Endodermal cell (in vitro differentiated cells): ENCODE measurements around the gene HLA-DQA1. TPM values are rescaled to one million over a fixed set of nuclear protein-coding genes. Genes with fewer than 3 reads are reported as not detected.

Experiments used
- DNase-seq: peaks from one replicate; pipeline ENCODE4 v3.0.0-alpha.2; 2017
- H3K27ac ChIP-seq: 2 replicates; pipeline ENCODE4 v1.5.1; 2013; ENCODE audit warnings: mild to moderate bottlenecking, low read depth, low read length, moderate library complexity
- H3K27me3 ChIP-seq: 2 replicates; pipeline ENCODE4 v1.6.1; 2013; ENCODE audit warnings: mild to moderate bottlenecking, low read length, moderate library complexity; ENCODE audit not compliant: insufficient read depth, control insufficient read depth, poor library complexity, severe bottlenecking
- H3K36me3 ChIP-seq: 2 replicates; pipeline ENCODE4 v1.7.0; 2013; ENCODE audit warnings: mild to moderate bottlenecking, low read length, moderate library complexity; ENCODE audit not compliant: control insufficient read depth, insufficient read depth
- H3K4me1 ChIP-seq: one replicate; pipeline ENCODE4 v1.7.0; 2013; ENCODE audit warnings: low read length; ENCODE audit not compliant: control insufficient read depth, insufficient read depth
- H3K4me3 ChIP-seq: 2 replicates; pipeline ENCODE4 v1.5.1; 2013; ENCODE audit warnings: mild to moderate bottlenecking, low read length, moderate library complexity
- H3K9ac ChIP-seq: 2 replicates; pipeline ENCODE4 v1.6.1; 2013; ENCODE audit warnings: mild to moderate bottlenecking, low read length, moderate library complexity; ENCODE audit not compliant: poor library complexity, severe bottlenecking; ENCODE audit errors: extremely low read depth
- H3K9me3 ChIP-seq: 2 replicates; pipeline ENCODE4 v1.6.1; 2013; ENCODE audit warnings: mild to moderate bottlenecking, low read length, moderate library complexity; ENCODE audit not compliant: control insufficient read depth
- H3K27ac Mint-ChIP-seq: 2 replicates; pipeline ENCODE4 v1.8.0; 2020; ENCODE audit warnings: mixed read lengths
- H3K27me3 Mint-ChIP-seq: 2 replicates; pipeline ENCODE4 v1.8.0; 2021; ENCODE audit warnings: mild to moderate bottlenecking, mixed read lengths; ENCODE audit not compliant: insufficient read depth
- H3K36me3 Mint-ChIP-seq: 2 replicates; pipeline ENCODE4 v1.8.0; 2020; ENCODE audit warnings: low read depth, mixed read lengths
- H3K4me1 Mint-ChIP-seq: 2 replicates; pipeline ENCODE4 v1.8.0; 2020; ENCODE audit warnings: mixed read lengths
- H3K4me3 Mint-ChIP-seq: 2 replicates; pipeline ENCODE4 v1.8.0; 2020; ENCODE audit warnings: mild to moderate bottlenecking, moderate library complexity, mixed read lengths
- H3K9me3 Mint-ChIP-seq: 2 replicates; pipeline ENCODE4 v1.8.0; 2020; ENCODE audit warnings: mild to moderate bottlenecking, mixed read lengths
- CTCF ChIP-seq: fragments of 200-600 bp; sonication (generic); conservative IDR thresholded peaks from 2 replicates; pipeline ENCODE4 v1.5.0; 2021; ENCODE audit warnings: antibody characterized with exemption, mild to moderate bottlenecking
- whole genome bisulfite sequencing, 2 experiments: methylation state at CpG; one replicate each; pipeline versions ENCODE4 v1.1.5 to v1.1.7; 2013; ENCODE audit warnings: missing lambda C conversion rate in 2 of 2, mixed read lengths in 1 of 2; ENCODE audit not compliant: insufficient coverage in 1 of 2, insufficient read length in 1 of 2; 5-methylcytosine and 5-hydroxymethylcytosine counted together
- total RNA-seq, 2 donors: library from RNA; stranded (reverse); fragmentation: NEBNext Ultra II Directional in 1 of 2; extraction: Animal tissue kit (Norgen Biotek cat#: 25700) in 1 of 2; gene quantifications; 2 replicates in 1 of 2; 3 replicates in 1 of 2; pipeline ENCODE4 v1.2.1, GENCODE V29; 2021

The HLA-DQA1 gene
- total RNA-seq, 2 donors from 2014 or later: 0.97 TPM; not detected in 1

GRCh38 chr6:32608362-32608761, 28.8 kb upstream of the HLA-DQA1 start:
- Mint-ChIP-seq H3K27ac (no peak overlapping the region), H3K27me3 (peaks cover 6% of the 10 kb centered on the region), H3K36me3 (no peaks in the 10 kb centered on the region), H3K4me1 (no peaks in the 10 kb centered on the region), H3K4me3 (no peak overlapping the region), H3K9me3 (peaks cover 8% of the 10 kb centered on the region)
- Histone ChIP-seq H3K4me3 (no peak overlapping the region), H3K9me3 (peaks cover 7% of the 10 kb centered on the region), H3K27me3 (no peaks in the 10 kb centered on the region), H3K9ac (no peak overlapping the region), H3K27ac (no peak overlapping the region), H3K4me1 (no peaks in the 10 kb centered on the region), H3K36me3 (no peaks in the 10 kb centered on the region)
- WGBS, 2 experiments: 60 to 65% methylated on average over 1 to 3 of the region's 3 CpGs
- peak; percentile 79 for TF ChIP-seq CTCF
- DNase-seq: no peak

GRCh38 chr6:32609391-32609730, 27.8 kb upstream of the HLA-DQA1 start:
- WGBS, 2 experiments: 83 to 93% methylated on average over 3 of the region's 3 CpGs
- no peaks in the 10 kb centered on the region for H3K4me1 Mint-ChIP-seq
- no peaks in the 10 kb centered on the region for H3K4me1 ChIP-seq
- DNase-seq: no peak
- H3K27ac Mint-ChIP-seq: no peak overlapping the region
- no peak overlapping the region for H3K27ac ChIP-seq
- no peak overlapping the region for H3K4me3 Mint-ChIP-seq
- H3K27me3 Mint-ChIP-seq: peaks cover 6% of the 10 kb centered on the region
- H3K36me3 Mint-ChIP-seq: no peaks in the 10 kb centered on the region
- H3K9ac ChIP-seq: no peak overlapping the region
- H3K4me3 ChIP-seq: no peak overlapping the region
- no peaks in the 10 kb centered on the region for H3K27me3 ChIP-seq
- peaks cover 8% of the 10 kb centered on the region for H3K9me3 Mint-ChIP-seq
- H3K9me3 ChIP-seq: peaks cover 7% of the 10 kb centered on the region
- no peak for TF ChIP-seq CTCF
- H3K36me3 ChIP-seq: no peaks in the 10 kb centered on the region

GRCh38 chr6:32609731-32610640, 27.2 kb upstream of the HLA-DQA1 start:
- peaks cover 6% of the 10 kb centered on the region for H3K27me3 Mint-ChIP-seq

More at GRCh38 chr6:32609731-32610640, 27.2 kb upstream of the HLA-DQA1 start:
- H3K4me1 Mint-ChIP-seq: no peaks in the 10 kb centered on the region
- H3K9me3 ChIP-seq: peaks cover 7% of the 10 kb centered on the region
- no peaks in the 10 kb centered on the region for H3K36me3 ChIP-seq
- H3K9ac ChIP-seq: no peak overlapping the region
- no peak for TF ChIP-seq CTCF
- H3K4me3 Mint-ChIP-seq: no peak overlapping the region
- no peaks in the 10 kb centered on the region for H3K4me1 ChIP-seq
- peaks cover 8% of the 10 kb centered on the region for H3K9me3 Mint-ChIP-seq
- WGBS, 2 experiments: 30 to 31% methylated on average over 7 to 8 of the region's 8 CpGs
- peak overlapping the region; percentile 47 for H3K4me3 ChIP-seq
- DNase-seq: peak; percentile 95
- no peak overlapping the region for H3K27ac ChIP-seq
- H3K27me3 ChIP-seq: no peaks in the 10 kb centered on the region
- H3K36me3 Mint-ChIP-seq: no peaks in the 10 kb centered on the region
- no peak overlapping the region for H3K27ac Mint-ChIP-seq
